ENCODE measurements around the gene TPM2. TPM values are rescaled to one million over a fixed set of nuclear protein-coding genes. Genes with fewer than 3 reads are reported as not detected.
"Not testable (repeated sequence)": the region's sequence is repeated elsewhere in the genome, so short reads cannot be mapped to it uniquely, and the experiment has no call there.

The TPM2 gene
- polyA plus RNA-seq, 1 of the 3 experiments (the other 2 are of a cell fraction) = 620 TPM

DNA sequence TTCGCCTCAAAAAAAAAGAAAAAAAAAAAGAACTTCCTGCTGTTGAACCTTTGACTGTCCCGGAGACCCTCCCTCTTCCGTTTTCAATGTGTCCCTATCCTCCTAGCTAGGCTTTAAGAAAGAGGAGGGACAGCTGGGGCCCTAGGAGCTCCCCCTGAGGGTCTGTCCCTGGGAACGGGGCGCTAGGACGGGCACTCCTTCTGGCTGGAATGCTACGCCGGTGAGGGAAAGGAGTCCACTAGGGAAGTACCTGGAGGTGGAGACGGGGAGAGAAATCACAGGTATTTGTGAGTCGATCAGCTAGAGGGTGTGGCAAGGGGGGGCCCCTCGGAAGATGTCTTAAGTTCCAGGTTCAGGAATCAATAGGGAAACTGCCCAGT is 43.6 kb downstream of the TPM2 start (continued):
- TF ChIP-seq, protein P1, sequence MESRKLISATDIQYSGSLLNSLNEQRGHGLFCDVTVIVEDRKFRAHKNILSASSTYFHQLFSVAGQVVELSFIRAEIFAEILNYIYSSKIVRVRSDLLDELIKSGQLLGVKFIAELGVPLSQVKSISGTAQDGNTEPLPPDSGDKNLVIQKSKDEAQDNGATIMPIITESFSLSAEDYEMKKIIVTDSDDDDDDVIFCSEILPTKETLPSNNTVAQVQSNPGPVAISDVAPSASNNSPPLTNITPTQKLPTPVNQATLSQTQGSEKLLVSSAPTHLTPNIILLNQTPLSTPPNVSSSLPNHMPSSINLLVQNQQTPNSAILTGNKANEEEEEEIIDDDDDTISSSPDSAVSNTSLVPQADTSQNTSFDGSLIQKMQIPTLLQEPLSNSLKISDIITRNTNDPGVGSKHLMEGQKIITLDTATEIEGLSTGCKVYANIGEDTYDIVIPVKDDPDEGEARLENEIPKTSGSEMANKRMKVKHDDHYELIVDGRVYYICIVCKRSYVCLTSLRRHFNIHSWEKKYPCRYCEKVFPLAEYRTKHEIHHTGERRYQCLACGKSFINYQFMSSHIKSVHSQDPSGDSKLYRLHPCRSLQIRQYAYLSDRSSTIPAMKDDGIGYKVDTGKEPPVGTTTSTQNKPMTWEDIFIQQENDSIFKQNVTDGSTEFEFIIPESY (IDR thresholded peaks at IDR 0.05; ENCODE audit: borderline replicate concordance, low read depth) = no peak
- TF ChIP-seq POLR2AphosphoS5 (IDR thresholded peaks at IDR 0.05; ENCODE audit: low read depth, low read length) (no peak), TAF1 (IDR thresholded peaks at IDR 0.05; ENCODE audit: borderline replicate concordance, low read depth, low read length) (no peak)
- TF ChIP-seq, protein P2, sequence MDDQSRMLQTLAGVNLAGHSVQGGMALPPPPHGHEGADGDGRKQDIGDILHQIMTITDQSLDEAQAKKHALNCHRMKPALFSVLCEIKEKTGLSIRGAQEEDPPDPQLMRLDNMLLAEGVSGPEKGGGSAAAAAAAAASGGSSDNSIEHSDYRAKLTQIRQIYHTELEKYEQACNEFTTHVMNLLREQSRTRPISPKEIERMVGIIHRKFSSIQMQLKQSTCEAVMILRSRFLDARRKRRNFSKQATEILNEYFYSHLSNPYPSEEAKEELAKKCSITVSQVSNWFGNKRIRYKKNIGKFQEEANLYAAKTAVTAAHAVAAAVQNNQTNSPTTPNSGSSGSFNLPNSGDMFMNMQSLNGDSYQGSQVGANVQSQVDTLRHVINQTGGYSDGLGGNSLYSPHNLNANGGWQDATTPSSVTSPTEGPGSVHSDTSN (IDR thresholded peaks at IDR 0.05) = no peak

DNA sequence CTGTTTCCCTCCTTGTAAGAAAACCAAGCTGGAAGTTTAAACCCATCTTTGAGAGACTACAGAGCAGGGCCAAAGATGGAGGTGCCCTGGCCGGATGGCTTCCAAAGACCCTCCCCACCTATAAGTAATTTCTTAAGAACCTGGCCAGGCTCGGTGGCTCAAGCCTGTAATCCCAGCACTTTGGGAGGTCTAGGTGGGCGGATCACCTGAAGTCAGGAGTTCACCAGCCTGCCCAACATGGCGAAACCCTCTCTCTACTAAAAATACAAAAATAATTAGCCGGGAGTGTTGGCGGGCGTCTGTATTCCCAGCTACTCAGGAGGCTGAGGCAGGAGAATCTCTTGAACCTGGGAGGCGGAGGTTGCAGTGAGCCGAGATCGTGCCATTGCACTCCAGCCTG is 44.0 kb downstream of the TPM2 start:
- H3K4me1 ChIP-seq (ENCODE audit: control insufficient read depth in 1 of 2, insufficient read depth in 2 of 2, low read depth in 1 of 2, low read length in 1 of 2); H3K36me3 ChIP-seq (replicated peaks in 1 of 2; ENCODE audit: control insufficient read depth in 1 of 2, insufficient read depth in 2 of 2, low read length in 1 of 2); DNase-seq; H3K9me3 ChIP-seq; H3F3A ChIP-seq (replicated peaks; ENCODE audit: insufficient read depth); H3K79me2 ChIP-seq (ENCODE audit: insufficient read depth); H3K27ac ChIP-seq (ENCODE audit: low read depth in 2 of 2, low read length in 1 of 2); H4K20me1 ChIP-seq (ENCODE audit: insufficient read depth); H3K9ac ChIP-seq; H3K9me2 ChIP-seq; H3K27me3 ChIP-seq (ENCODE audit: insufficient read depth): not testable (repeated sequence)
- CTCF ChIA-PET = interaction anchor here (0.8 to 5.7 kb wide), 20 partner anchors 10 to 521 kb away, joined by 3 to 86 read pairs (median 4); partner anchors contain the start of genes CCDC107, CD72, CREB3 and GBA2
- peak overlapping the region; percentile 96; the same call in 1 of the 2 replicates for H3K4me2 ChIP-seq
- 96% methylated on average over 10 of the region's 10 CpGs for WGBS (ENCODE audit: low lambda C conversion rate)
- peak overlapping the region in 1 of 2 experiments; percentile 67; a peak in 2 of 4 replicates for H3K4me3 ChIP-seq (ENCODE audit: low read depth in 2 of 2, low read length in 1 of 2)
- H2AFZ ChIP-seq (ENCODE audit: low read depth) = peak overlapping the region; percentile 97; the same call in 1 of the 2 replicates
- POLR2A ChIA-PET = interaction anchor here (2.6 kb wide), 1 partner anchor 12 kb away, joined by 20 read pairs; the partner anchor contains the start of genes CCDC107 and RMRP

DNA sequence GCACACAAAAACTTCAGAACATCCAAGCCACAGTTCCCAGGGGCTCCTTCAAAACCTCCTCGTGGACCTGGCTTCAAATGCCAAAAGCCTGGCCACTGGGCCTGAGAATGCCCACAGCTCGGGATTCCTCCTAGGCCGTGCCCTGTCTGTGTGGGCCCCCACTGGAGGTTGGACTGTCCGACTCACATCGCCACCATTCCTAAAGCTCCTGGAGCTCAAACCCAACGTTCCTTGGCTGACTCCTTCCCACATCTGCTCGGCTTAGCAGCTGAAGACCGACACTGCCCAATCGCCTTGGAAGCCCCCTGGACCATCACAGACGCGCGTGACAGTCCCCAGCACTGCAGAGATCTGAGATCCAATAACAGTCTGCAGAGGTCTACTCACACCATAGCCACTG is 46.7 kb downstream of the TPM2 start:
- Histone ChIP-seq H3K9me3 (no peaks in the 10 kb centered on the region), H3K79me2 (ENCODE audit: insufficient read depth) (no peaks in the 10 kb centered on the region), H4K20me1 (ENCODE audit: insufficient read depth) (no peaks in the 10 kb centered on the region), H3K9ac (no peak overlapping the region), H3K4me1 (ENCODE audit: control insufficient read depth in 1 of 2, insufficient read depth in 2 of 2, low read depth in 1 of 2, low read length in 1 of 2) (peaks cover 6 to 7% of the 10 kb centered on the region in 2 experiments; a peak in 1 of 4 replicates), H3K27me3 (ENCODE audit: insufficient read depth) (no peaks in the 10 kb centered on the region), H3K9me2 (no peaks in the 10 kb centered on the region), H2AFZ (ENCODE audit: low read depth) (no peak overlapping the region), H3K4me2 (no peak overlapping the region), H3K27ac (ENCODE audit: low read depth in 2 of 2, low read length in 1 of 2) (no peak overlapping the region), H3K4me3 (ENCODE audit: low read depth in 2 of 2, low read length in 1 of 2) (no peak overlapping the region), H3F3A (replicated peaks; ENCODE audit: insufficient read depth) (peaks cover 5% of the 10 kb centered on the region), H3K36me3 (replicated peaks in 1 of 2; ENCODE audit: control insufficient read depth in 1 of 2, insufficient read depth in 2 of 2, low read length in 1 of 2) (no peaks in the 10 kb centered on the region)
- ChIA-PET CTCF (interaction anchor here (0.6 kb wide), 1 partner anchor 27 kb away, joined by 3 read pairs; no protein-coding TSS in a partner anchor), POLR2A (no interaction called here)
- 83% methylated on average over 12 of the region's 12 CpGs for WGBS (ENCODE audit: low lambda C conversion rate)
- no peak for DNase-seq
- TF ChIP-seq JUND (IDR thresholded peaks at IDR 0.05) (no peak), TEAD4 (IDR thresholded peaks at IDR 0.05; ENCODE audit: borderline replicate concordance, insufficient read depth) (no peak), EZH2phosphoT487 (IDR thresholded peaks at IDR 0.05; ENCODE audit: borderline replicate concordance, low read depth) (no peak), EP300 (IDR thresholded peaks at IDR 0.05; ENCODE audit: borderline replicate concordance in 1 of 2, low read depth in 1 of 2, low read length in 1 of 2) (no peak)
- TF ChIP-seq, protein P3, sequence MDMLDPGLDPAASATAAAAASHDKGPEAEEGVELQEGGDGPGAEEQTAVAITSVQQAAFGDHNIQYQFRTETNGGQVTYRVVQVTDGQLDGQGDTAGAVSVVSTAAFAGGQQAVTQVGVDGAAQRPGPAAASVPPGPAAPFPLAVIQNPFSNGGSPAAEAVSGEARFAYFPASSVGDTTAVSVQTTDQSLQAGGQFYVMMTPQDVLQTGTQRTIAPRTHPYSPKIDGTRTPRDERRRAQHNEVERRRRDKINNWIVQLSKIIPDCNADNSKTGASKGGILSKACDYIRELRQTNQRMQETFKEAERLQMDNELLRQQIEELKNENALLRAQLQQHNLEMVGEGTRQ (IDR thresholded peaks at IDR 0.05; ENCODE audit: borderline replicate concordance, low read depth, low read length) = no peak

DNA sequence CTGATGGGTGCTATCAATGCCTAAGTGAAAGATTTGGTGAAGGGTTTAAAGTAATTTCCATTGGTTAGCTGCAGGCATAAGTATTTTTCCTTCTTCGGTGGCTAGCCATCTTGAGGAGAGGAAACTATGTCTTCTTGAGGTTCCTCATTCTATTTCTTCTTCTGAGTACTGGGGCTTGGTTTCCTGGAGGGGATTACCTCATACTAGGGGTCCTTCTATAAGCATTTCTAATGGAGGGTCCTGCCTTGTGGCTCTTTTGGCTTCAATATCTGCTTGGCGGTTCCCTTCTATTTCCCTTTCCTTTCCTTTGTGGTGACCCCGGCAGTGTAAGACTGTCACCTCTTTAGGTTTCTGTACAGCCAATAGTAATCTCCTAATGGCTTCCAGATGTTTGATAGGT is 48.2 kb downstream of the TPM2 start:
- H4K20me1 ChIP-seq (ENCODE audit: insufficient read depth); POLR2A ChIA-PET; H3K4me1 ChIP-seq (ENCODE audit: control insufficient read depth in 1 of 2, insufficient read depth in 2 of 2, low read depth in 1 of 2, low read length in 1 of 2); H2AFZ ChIP-seq (ENCODE audit: low read depth); H3K27me3 ChIP-seq (ENCODE audit: insufficient read depth); H3K9me3 ChIP-seq; CTCF ChIA-PET; H3K9me2 ChIP-seq; H3F3A ChIP-seq (replicated peaks; ENCODE audit: insufficient read depth); H3K79me2 ChIP-seq (ENCODE audit: insufficient read depth); H3K4me3 ChIP-seq (ENCODE audit: low read depth in 2 of 2, low read length in 1 of 2); H3K9ac ChIP-seq; H3K27ac ChIP-seq (ENCODE audit: low read depth in 2 of 2, low read length in 1 of 2); H3K36me3 ChIP-seq (replicated peaks in 1 of 2; ENCODE audit: control insufficient read depth in 1 of 2, insufficient read depth in 2 of 2, low read length in 1 of 2); H3K4me2 ChIP-seq; DNase-seq: not testable (repeated sequence)
- 93% methylated on average over 3 of the region's 3 CpGs for WGBS (ENCODE audit: low lambda C conversion rate)

DNA sequence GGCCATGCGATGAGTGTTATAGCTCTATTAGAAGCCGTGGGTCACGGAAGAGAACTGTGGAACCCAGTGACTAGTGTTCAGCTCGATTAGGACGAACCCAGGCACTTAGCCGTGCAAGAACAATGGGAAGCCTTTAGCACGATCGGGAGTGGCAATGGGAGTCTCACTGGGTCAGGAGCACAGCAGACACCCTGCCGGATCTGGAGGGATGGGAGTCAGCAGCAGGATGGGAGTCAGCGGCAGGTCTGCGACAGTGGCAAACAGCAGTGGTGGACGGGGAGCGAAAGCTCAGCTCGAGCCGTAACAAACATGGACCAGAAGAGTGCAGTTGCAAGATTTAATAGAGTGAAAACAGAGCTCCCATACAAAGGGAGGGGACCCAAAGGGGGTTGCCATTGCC is 49.3 kb downstream of the TPM2 start:
- WGBS (ENCODE audit: low lambda C conversion rate) = 92% methylated on average over 15 of the region's 15 CpGs
- H3K9me2 ChIP-seq; H3K9me3 ChIP-seq; H3K9ac ChIP-seq; H3K27ac ChIP-seq (ENCODE audit: low read depth in 2 of 2, low read length in 1 of 2); H4K20me1 ChIP-seq (ENCODE audit: insufficient read depth); H3K27me3 ChIP-seq (ENCODE audit: insufficient read depth); H3F3A ChIP-seq (replicated peaks; ENCODE audit: insufficient read depth); H3K4me3 ChIP-seq (ENCODE audit: low read depth in 2 of 2, low read length in 1 of 2); H3K36me3 ChIP-seq (replicated peaks in 1 of 2; ENCODE audit: control insufficient read depth in 1 of 2, insufficient read depth in 2 of 2, low read length in 1 of 2); DNase-seq; H3K4me1 ChIP-seq (ENCODE audit: control insufficient read depth in 1 of 2, insufficient read depth in 2 of 2, low read depth in 1 of 2, low read length in 1 of 2); POLR2A ChIA-PET; H2AFZ ChIP-seq (ENCODE audit: low read depth); H3K4me2 ChIP-seq; H3K79me2 ChIP-seq (ENCODE audit: insufficient read depth): not testable (repeated sequence)
- CTCF ChIA-PET = interaction anchor here (1.5 kb wide), 1 partner anchor 29 kb away, joined by 5 read pairs; no protein-coding TSS in a partner anchor

All from SK-N-SH (cell line).